ENCODE results near the gene ITGB5.

ITGB5 gene

GRCh38 chr3:124884474-124885101 is 2.6 kb downstream of the ITGB5 start:
- peak; percentile 32 for DNase-seq (ENCODE audit: low read depth)
- no peak overlapping the region for H3K4me3 ChIP-seq (ENCODE audit: low read length)
- TF ChIP-seq, protein P1, sequence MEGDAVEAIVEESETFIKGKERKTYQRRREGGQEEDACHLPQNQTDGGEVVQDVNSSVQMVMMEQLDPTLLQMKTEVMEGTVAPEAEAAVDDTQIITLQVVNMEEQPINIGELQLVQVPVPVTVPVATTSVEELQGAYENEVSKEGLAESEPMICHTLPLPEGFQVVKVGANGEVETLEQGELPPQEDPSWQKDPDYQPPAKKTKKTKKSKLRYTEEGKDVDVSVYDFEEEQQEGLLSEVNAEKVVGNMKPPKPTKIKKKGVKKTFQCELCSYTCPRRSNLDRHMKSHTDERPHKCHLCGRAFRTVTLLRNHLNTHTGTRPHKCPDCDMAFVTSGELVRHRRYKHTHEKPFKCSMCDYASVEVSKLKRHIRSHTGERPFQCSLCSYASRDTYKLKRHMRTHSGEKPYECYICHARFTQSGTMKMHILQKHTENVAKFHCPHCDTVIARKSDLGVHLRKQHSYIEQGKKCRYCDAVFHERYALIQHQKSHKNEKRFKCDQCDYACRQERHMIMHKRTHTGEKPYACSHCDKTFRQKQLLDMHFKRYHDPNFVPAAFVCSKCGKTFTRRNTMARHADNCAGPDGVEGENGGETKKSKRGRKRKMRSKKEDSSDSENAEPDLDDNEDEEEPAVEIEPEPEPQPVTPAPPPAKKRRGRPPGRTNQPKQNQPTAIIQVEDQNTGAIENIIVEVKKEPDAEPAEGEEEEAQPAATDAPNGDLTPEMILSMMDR (IDR thresholded peaks at IDR 0.05; ENCODE audit: insufficient read depth, low read depth, low read length, missing control alignments): no peak

DNA sequence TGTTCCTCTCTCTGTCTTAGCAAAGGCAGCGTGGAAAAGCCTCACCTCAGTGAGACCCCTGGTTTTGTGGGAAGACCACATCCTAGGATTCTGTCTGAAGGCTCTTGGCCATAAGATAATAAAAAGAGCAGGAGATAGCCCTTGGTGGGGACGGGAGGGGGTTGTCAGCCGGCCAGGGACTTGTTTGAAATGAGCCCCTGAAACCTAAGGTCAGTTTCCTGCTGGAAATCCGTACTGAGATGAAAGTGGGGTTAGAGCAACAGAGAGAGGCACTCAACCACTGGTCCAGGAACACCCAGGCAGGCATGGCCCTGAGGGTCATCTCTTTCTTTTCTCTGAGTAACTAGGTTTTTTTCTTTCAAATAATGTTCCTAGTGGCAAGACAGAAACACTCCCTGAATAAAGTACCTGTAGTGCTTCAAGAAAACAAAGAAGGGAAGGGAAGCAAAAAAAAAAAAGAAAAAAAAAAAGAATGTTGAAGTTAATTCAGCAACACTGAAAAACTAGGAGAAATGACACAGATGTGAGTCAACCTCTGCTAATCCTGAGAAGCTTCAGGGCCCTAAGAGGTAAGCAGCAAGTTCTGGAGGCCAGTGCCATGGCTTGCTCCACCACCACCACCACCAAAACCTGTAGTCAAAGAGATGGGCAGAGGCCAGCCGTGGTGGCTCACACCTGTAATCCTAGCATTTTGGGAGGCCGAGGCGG is 3.2 kb downstream of the ITGB5 start:
- DNase-seq (ENCODE audit: low read depth): peak; percentile 59
- TF ChIP-seq, protein P1 (IDR thresholded peaks at IDR 0.05; ENCODE audit: insufficient read depth, low read depth, low read length, missing control alignments): no peak
- H3K4me3 ChIP-seq (ENCODE audit: low read length): no peak overlapping the region

DNA sequence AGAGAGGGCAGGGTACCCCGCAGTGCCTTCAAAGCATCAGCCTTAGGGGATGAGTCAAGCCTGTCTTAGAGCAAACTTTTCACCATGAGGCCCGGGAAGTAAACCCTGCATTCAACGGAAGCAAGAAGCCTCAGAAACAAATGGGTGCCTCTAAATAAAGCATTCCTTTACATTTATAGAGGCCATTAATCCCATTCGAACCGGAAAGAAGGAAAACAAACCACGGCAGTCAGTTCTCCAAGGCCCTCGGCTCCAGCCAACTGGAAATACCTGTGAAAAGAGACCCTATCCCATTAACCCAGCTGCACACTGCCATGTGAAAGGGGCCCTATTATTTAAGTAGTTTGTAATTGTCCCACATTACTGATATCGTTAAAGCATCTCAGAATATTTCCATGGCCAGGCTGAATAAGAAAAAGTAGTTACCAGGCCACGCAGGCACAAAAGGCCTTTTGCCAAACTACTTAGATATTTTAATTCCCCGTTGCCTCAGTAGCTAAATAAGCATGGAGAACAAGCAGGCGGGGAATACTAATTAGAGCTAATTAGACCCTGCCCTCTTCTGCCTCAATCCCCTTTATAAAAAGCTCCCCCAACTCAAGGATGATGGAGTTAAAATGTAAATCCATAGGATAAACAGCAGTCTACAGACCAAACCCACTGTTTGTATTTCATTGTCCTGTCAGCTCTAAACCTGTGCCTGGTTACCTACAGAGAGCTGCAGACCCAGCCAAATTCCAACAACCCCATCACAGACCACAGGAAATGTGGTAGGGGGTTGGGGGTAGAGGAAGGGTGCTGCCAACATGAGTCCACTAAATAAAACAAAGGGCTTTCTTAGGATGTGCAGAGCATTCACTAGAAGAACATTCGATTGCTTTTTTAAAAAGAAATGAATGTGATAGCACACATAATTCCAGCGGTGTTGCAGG is 4.1 kb downstream of the ITGB5 start:
- no peak for DNase-seq (ENCODE audit: low read depth)
- no peak overlapping the region for H3K4me3 ChIP-seq (ENCODE audit: low read length)
- TF ChIP-seq, protein P1 (IDR thresholded peaks at IDR 0.05; ENCODE audit: insufficient read depth, low read depth, low read length, missing control alignments): no peak

DNA sequence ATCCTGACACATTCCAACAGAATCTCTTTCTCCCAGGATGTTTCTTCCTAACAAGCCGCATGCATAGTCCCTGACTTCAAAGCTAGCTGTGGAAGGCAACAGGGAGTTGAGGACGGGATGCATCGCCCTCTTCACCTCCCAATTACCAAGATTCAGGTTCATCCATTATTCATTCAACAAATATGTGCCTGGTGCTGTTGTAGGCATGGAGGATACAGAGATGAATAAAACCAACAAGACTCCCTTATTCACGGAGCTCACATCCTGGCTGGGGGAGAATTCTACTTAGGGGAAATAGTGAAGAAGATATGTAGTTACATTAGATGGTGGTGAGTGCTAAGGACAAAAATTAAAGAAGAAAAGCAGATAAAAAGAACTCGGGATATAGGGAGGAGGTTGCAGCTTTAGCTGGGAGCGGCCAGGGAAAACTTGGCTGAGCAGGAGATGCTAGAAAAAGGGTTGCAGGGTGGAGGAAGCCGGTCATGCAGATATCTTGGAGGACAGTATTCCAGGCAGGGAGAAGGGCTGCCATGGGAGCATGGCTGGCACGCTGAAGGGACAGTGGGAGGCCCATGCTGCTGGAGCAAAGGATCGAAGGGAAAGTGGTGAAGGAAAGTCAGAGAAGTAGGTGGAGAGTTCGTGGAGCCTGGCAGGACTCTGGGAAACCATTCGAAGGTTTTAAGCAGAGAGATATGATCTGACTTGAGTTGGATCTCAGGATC is 5.0 kb downstream of the ITGB5 start:
- H3K4me3 ChIP-seq (ENCODE audit: low read length): no peak overlapping the region
- DNase-seq (ENCODE audit: low read depth): peak; percentile 15
- TF ChIP-seq, protein P1 (IDR thresholded peaks at IDR 0.05; ENCODE audit: insufficient read depth, low read depth, low read length, missing control alignments): no peak

- H3K4me3 ChIP-seq (ENCODE audit: low read length): no peak overlapping the region
- no peak for DNase-seq (ENCODE audit: low read depth)
- TF ChIP-seq, protein P1 (IDR thresholded peaks at IDR 0.05; ENCODE audit: insufficient read depth, low read depth, low read length, missing control alignments): no peak
Observed at GRCh38 chr3:124879337-124879680, 7.9 kb downstream of the ITGB5 start.

DNA sequence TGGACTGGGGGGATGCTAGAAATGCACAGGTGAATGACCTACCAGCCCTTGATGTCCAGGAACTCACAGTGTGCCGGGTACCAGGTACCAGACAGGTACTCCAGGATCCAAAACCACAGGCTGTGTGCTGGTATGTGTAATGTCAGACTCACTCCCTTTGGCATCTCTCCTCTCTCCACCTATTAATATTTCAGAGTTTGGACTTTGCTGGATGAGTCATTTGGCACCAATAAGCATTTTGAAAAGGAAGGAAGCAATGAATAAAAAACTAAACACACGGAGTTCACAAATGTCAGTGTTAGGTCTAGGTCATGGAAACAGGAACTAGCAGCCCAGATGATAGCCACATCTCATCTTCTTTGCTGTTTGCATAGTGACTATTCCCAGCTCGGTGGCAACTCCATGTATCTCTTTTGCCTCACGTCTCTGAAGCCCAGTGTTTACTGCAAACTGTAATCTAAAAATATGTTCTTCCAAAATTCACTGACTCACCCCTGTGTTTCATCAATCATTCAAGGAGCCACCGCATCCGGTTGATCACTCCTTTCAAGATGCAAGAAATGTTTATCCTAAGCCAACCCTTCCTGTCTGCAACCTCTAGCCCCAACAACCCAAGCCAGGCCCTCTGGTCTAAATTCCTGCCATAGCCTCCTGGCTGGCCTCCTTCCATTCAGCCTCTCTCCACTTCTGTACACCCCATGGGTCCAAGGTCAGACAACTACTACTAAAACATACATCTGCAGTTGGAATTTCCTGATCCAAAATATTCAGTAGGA is 8.4 kb downstream of the ITGB5 start:
- H3K4me3 ChIP-seq (ENCODE audit: low read length): no peak overlapping the region
- TF ChIP-seq, protein P1 (IDR thresholded peaks at IDR 0.05; ENCODE audit: insufficient read depth, low read depth, low read length, missing control alignments): no peak
- peak; percentile 93 for DNase-seq (ENCODE audit: low read depth)

Data from epithelial cell of esophagus (primary cell).